Measurements from ENCODE around the gene FEM1A.
"Not testable (repeated sequence)": the region's sequence is repeated elsewhere in the genome, so short reads cannot be mapped to it uniquely, and the experiment has no call there.

The FEM1A gene

DNA sequence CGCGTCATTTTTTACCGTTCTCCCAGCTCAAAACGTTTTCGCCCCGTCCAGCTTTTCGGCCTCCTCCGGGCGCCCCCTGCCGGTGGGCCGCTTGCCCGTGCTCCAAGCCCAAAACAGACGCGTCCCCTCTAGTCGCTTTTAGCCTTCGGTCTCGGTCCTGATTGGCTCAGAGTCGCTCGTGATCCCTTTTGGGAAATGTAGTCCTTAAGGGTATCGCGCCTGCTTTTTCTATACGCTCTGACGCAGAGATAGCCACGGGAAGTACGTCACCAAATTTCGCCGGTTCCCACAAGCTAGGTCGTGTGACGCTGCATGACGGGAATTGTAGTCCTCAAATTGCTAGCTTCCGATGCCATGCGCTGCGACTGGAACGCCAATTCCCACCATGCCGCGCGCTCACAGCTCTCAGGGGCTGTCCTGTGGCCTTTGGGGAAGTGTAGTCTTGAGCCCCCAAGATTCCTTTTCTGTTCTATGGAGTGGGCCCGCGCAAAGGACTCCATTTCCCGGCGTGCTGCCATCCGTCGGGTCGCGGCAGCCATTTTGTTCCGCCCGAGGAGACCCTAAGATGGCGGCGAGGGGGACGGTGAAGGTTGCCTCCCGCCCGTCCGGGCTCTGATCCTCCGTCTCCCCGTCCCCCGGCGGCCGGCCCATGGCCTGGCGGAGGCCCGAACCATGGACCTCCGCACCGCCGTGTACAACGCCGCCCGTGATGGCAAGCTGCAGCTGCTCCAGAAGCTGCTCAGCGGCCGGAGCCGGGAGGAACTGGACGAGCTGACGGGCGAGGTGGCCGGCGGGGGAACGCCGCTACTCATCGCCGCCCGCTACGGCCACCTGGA is at the start of gene FEM1A:
FEM1A (plus strand) TSS at position 552 of the 836 bp plus-strand sequence; CDS start at position 673, 121 bp downstream.
- DNase-seq (ENCODE audit: extremely low read depth, low read depth) = peak; percentile 100

DNA sequence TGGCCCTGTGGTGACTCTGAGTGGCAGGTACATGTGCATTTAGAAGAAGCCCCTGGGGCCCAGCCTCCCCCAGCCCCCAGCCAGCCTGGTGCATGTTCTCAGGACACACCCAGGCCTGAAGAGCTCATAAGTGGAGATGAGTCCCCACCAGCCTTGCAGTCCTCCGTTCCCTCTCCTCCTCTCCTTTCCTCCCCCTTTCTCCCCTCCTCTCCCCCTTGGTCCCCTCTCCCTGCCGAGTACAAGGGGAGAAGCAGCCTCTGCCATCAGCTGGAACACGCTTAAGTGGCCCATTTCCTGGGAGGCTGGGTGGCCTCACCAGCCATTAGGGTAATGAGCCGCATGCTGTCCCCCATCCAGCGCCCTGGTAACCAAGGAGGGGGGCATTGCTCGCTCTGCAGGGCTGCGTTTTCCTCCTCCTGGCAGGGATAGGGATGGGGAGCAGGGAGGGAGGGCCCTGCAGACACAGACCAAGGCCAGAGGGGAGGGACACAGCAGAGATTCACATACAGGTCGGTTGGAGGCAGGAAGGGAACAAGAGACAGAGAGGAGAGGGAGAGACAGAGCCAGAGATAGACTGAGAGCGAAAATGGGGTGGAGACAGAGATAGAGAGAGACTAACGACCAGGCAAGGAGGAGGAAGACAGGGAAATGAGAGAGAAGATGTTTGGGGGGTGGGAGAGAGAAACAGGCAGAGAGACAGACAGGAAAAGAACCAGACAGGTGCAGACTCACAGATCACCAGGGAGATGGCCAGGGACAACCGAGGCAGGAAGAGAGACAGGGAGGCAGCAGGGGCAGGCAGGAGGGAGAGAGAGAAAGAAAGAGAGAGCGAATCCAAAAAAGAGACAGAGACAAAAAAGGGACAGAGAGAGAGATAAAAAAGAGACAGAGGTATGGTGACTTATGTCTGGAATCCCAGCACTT is 48.5 kb upstream of the FEM1A start:
- no peak for TF ChIP-seq CTCF (IDR thresholded peaks at IDR 0.05; ENCODE audit: low read depth, low read length)
- no peak for DNase-seq (ENCODE audit: extremely low read depth, low read depth)

More for the DNA sequence above, at the start of gene FEM1A:
- TF ChIP-seq CTCF (IDR thresholded peaks at IDR 0.05; ENCODE audit: low read depth, low read length) = peak; percentile 100

DNA sequence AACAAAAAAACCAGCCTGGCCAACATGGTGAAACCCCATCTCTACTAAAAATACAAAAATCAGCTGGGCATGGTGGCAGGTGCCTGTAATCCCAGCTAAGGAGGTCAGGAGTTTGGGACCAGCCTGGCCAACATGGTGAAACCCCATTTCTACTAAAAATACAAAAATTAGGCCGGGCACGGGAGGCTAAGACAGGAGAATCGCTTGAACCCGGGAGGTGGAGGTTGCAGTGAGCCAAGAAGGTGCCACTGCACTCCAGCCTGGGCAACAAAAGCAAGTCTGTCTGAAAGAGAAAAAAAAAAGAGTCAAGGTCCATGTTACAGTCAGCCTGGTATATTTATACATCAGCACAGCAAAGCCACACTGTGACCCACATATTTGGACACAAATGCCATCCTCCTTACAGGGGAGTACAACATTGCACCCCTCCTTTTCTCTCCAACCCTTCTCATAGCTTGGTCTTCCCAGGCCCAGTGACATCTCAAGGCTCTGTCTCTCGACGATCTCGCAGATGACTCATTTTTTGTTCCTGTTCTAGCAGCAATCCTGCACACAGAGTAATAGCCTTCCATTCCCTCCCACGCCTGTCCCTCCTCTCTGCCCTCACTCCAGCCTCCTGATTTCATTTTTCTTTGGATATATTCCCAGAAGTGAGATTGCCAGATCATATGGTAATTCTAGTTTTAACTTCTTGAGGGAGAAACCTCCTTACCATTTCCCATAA is 46.9 kb upstream of the FEM1A start:
- no peak for TF ChIP-seq CTCF (IDR thresholded peaks at IDR 0.05; ENCODE audit: low read depth, low read length)
- peak; percentile 77 for DNase-seq (ENCODE audit: extremely low read depth, low read depth)

DNA sequence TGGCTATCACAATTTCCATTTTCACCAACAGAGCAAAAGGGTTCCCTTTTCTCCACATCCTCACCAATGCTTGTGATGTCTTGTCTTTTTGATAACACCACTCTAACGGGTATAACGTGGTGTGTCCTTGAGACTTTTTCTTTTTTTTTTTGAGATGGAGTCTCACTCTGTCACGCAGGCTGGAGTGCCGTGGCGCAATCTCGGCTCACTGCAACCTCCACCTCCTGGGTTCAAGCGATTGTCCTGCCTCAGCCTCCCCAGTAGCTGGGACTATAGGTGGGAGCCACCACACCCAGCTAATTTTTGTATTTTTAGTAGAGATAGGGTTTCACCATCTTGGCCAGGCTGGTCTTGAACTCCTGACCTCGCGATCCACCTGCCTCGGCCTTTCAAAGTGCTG is 46.4 kb upstream of the FEM1A start:
- DNase-seq (ENCODE audit: extremely low read depth, low read depth) = not testable (repeated sequence)

- DNase-seq (ENCODE audit: extremely low read depth, low read depth) = no peak
- no peak for TF ChIP-seq CTCF (IDR thresholded peaks at IDR 0.05; ENCODE audit: low read depth, low read length)
Observed at GRCh38 chr19:4745986-4746385, 45.5 kb upstream of the FEM1A start.

GRCh38 chr19:4748185-4748584 is 43.3 kb upstream of the FEM1A start:
- no peak for DNase-seq (ENCODE audit: extremely low read depth, low read depth)
- no peak for TF ChIP-seq CTCF (IDR thresholded peaks at IDR 0.05; ENCODE audit: low read depth, low read length)

- TF ChIP-seq CTCF (IDR thresholded peaks at IDR 0.05; ENCODE audit: low read depth, low read length) = no peak
- no peak for DNase-seq (ENCODE audit: extremely low read depth, low read depth)
Observed at GRCh38 chr19:4748589-4748988, 42.9 kb upstream of the FEM1A start.
